ENCODE results near the gene STRIP2.

DNA sequence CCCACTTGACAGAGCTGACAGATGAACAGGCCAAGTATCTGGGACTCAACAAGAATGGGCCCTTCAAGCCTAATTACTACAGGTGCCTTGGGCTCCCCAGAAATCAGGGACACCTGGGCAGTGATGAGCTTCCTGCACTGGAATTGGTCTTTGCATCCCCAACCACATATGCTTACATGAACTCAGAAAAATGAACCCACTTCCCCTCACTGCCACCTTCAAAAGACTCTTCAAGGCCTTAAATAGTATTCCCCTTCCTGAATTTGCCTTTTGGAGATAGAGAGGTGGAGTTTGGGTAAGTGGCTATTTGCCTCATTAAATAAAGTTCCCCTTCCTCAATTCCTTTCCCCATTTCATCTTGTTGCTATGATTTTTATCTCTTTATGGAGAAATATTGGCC is 7.8 kb upstream of the STRIP2 start:
- TF ChIP-seq ZFP30 (CRISPR knock-in tag; IDR thresholded peaks at IDR 0.05), result no peak
- no peak for TF ChIP-seq ZC3H10 (CRISPR knock-in tag; IDR thresholded peaks at IDR 0.05)
- TF ChIP-seq RARB (CRISPR knock-in tag; IDR thresholded peaks at IDR 0.05), result no peak
- no peak for TF ChIP-seq TCF4 (CRISPR knock-in tag; IDR thresholded peaks at IDR 0.05; ENCODE audit: borderline replicate concordance)
- TF ChIP-seq, protein P1, sequence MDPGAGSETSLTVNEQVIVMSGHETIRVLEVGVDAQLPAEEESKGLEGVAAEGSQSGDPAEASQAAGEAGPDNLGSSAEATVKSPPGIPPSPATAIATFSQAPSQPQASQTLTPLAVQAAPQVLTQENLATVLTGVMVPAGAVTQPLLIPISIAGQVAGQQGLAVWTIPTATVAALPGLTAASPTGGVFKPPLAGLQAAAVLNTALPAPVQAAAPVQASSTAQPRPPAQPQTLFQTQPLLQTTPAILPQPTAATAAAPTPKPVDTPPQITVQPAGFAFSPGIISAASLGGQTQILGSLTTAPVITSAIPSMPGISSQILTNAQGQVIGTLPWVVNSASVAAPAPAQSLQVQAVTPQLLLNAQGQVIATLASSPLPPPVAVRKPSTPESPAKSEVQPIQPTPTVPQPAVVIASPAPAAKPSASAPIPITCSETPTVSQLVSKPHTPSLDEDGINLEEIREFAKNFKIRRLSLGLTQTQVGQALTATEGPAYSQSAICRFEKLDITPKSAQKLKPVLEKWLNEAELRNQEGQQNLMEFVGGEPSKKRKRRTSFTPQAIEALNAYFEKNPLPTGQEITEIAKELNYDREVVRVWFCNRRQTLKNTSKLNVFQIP (CRISPR knock-in tag; IDR thresholded peaks at IDR 0.05; ENCODE audit: borderline replicate concordance, low read depth), result no peak
- TF ChIP-seq, protein P2, sequence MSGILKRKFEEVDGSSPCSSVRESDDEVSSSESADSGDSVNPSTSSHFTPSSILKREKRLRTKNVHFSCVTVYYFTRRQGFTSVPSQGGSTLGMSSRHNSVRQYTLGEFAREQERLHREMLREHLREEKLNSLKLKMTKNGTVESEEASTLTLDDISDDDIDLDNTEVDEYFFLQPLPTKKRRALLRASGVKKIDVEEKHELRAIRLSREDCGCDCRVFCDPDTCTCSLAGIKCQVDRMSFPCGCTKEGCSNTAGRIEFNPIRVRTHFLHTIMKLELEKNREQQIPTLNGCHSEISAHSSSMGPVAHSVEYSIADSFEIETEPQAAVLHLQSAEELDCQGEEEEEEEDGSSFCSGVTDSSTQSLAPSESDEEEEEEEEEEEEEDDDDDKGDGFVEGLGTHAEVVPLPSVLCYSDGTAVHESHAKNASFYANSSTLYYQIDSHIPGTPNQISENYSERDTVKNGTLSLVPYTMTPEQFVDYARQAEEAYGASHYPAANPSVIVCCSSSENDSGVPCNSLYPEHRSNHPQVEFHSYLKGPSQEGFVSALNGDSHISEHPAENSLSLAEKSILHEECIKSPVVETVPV (CRISPR knock-in tag; IDR thresholded peaks at IDR 0.05), result no peak
